Hematopoietic multipotent progenitor cell treated with erythropoietin and hydrocortisone succinate and interleukin-3 and kit ligand, for 4 days (in vitro differentiated cells): Measurements from ENCODE around the gene RPL18A.

Source experiments
- DNase-seq: peaks from one replicate; pipeline ENCODE4 v3.0.0-alpha.2; 2015

Gene RPL18A

DNA sequence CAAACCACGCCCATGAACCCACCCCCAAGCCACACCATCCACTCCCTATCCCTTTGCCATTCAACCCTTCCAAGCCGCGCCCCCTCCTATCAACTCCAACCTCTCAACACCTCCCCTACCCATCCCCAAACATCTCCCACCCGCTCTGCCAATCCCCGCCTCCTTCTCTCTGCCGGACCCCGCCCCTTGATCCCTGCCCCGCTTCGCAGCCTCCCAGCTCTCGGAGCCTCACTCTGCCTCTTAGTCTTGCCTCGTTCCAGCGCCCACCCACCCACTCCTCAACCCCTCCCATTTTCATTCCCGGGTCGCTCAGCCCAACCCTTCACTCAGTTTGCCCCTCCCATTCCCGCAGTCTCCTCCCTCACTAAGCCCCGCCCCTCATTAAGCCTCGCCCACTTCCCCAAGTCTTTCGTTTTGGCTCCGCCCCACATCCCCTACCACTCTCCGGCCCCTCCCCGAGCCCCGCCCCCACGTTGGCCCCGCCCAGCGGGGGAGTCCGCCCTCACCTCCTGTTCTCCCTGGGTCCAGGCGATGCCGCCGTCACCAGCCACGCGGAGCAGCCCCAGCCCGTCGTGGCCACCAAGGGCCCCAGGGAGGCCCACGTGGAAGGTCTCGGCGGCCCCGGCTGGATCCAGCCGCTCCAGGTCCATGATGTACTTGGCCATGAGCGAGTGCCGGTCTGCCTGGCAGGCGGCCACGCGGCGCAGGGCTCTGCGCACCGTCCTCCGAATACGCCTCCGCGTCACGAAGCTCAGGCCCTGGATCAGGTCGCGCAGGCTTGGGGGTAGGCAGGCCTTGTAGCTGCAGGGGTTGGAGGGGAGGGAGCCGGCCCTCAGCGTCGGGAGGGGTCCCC, 17.7 kb upstream of the RPL18A start:
- DNase-seq: peak; percentile 76

DNA sequence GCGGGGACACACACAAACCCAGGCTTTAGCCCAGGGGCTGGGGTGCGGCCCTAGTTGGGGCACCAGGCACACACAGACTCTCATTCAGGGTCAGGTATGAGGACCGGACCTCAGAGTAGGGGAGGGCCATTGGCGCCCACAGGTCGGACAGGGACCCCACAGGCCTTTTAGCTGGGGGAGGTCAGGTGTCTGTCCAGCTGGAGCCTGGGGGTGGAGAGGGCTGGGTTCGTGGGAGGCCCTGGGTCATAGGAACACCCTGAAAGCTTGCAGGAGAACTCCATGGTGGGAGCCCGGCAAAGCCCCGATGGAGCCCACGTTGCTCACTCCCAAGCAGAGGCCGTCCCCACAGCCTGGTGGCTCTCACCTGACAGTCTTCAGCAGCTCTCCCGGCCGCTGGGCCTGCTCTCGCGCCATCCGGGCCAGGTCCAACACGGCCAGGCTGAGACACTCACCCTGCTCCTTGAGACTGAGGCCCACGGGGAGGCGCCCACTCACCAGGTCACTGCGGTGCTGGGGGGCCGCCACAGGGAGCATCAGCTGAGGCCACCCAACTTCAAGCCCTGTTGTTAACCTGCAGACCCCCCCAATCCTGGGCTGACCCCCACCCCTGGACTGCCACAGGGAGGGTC, 16.9 kb upstream of the RPL18A start:
- no peak for DNase-seq

DNA sequence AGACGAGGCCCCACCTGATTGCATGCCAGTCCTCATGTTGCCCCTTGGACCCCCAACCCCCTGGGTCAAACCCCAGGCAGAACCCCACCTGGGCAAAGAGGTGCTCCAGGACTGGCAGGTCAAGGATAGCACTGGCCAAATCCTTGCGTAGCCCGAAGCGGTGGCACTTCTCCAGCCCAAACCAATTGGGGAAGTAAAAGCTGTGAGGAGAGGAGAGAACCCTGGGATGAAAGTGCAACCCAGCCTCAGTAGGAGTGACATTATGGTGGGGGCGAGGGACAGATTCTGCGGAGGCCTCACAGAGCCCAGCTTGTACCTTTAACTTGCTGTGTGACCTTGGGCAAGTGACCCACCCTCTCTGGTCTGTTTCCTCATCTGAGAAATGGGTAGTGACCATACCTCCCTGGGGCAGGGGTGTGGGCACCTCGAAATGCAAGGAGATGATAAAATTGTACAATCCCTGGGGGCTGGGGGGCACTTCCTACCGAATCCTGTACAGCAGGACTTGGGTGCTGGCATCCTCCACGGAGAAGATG, 16.4 kb upstream of the RPL18A start:
- DNase-seq: no peak

DNA sequence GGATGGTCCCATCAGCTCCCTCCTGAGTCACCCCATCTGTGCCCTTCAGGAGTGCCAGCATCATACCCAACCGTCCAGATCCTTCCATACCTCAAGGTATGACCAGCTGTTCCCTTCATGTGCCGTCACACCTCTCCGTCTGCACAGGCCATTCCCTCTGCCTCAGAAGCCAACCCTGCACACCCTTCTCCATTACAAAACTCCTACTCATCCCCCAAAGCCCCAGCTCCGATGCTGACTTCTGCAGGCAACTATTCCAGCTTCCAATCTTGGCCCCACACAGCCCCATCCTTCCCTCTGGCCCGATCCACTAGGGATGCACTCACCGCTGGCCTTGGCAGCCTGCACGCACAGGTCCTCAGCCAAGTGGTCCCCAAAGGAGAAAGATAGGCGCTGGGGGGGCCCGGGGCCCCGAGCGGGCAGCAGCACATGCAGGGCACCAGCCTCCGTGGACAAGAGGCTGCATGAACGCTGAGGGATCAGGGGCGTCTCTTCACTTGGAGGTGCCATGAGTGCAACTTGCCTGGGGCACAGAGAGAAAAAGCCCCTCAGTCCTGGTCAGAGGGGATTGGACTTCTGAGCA, 15.7 kb upstream of the RPL18A start:
- DNase-seq: no peak

DNA sequence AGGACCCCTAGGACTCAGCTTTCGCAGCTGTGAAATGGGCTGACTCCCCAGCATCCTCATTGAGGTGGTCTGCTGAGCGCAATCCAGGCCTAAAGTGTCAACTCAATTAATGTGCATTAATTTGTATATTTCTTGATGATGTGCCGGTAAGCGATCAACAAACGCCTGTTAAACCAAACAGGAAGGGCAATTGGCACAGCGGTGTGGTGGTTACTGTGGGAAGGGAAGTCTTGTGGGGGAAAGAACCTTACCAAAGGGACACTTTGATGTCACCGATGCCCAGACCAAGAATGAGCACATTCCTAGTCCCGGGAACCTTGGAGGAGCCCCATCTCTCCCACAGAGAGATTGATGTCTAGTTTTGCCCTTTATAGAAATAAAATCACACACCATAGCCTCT, 13.6 kb upstream of the RPL18A start:
- peak; percentile 29 for DNase-seq

DNA sequence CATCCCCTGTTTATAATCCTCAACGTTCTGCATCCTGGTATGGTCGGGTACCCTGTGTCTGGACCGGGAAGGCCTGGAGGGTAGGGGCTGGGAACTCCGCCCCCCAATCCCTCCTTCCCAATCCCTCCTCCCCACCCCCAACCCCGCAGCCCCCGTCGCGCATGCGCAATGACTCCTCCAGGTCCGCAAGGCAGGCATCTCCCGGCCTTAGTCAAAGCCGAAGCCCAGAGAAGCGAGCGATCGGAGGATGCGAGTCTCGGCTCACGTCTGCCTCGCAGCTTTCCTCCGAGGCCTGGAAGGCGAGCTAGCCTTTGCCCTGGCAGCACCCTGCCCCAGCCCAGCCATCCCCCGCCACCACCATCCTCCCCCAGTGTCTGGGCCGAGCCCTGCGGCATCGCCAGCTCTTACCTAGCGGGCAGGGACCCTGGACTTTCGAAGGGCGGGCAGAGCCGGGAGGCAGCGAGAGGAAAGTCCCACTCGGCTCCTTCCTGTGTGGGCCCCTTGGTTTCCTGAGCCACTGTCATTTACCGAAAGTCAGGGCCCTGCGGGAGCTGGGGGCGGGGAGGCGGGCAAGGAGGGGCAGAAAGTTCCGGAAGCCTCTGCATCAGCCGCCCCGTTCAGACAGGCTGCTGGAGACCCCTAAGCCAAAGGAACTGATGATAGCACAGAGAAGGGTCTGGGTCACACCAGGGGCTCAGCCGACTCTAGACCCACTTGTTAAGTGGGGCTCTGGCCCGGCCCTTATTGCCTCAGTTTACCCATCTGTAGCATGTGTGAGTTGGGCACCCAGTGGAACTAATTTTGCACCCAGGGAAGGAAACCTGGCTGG, 12.0 kb upstream of the RPL18A start, which contains the start of gene JAK3:
Gene JAK3 (minus strand): TSS at position 445 of the 829 bp plus-strand sequence. CDS start 3,565 bp downstream, outside the sequence.
- peak; percentile 84 for DNase-seq

DNA sequence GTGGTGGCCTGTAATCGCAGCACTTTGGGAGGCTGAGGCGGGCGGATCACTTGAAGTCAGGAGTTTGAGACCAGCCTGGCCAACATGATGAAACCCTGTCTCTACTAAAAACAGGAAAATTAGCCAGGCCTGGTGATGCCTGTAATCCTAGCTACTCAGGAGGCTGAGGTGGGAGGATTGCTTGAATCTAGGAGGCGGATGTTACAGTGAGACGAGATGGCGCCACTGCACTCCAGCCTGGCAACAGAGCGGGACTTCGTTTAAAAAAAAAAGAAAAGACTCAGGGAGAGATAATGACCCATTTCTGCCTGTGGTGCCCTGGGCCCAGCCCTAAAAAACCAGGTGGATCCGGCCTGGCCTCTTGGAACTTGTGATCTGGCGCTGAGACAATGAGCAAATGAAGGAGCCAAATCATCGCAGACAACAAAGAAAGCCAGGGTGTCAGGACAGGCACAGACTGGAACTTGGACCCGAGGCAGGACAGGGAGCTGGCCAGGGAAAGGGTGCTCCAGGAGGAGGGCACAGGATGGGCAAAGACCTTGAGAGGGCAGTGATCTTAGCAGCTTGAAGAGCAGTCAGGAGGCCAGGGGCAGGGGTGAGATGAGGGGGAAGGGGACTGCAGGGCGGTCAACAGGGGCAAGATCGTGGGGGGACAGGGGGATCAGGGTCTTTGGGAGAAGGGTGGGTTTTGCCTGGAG, 11.0 kb upstream of the RPL18A start:
- DNase-seq: peak; percentile 40

DNA sequence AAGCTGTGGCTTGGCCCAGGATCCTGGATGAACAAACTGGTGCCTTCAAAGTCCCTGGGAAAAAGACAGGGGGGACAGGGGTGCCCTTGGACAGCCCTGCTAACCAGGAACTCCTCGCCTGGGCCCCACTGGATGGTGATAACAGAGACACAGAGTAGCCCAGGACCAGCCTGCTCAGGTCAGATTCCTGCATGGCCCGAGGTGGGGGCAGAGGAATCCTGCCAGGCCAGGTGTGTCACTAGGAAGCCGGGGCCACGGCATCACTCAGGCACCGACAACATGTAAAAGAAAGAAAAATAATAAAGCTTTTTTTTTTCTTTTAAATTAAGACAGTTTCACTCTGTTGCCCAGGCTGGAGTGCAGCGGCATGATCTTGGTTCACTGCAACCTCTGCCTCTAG, 5.6 kb upstream of the RPL18A start:
- DNase-seq: no peak

DNA sequence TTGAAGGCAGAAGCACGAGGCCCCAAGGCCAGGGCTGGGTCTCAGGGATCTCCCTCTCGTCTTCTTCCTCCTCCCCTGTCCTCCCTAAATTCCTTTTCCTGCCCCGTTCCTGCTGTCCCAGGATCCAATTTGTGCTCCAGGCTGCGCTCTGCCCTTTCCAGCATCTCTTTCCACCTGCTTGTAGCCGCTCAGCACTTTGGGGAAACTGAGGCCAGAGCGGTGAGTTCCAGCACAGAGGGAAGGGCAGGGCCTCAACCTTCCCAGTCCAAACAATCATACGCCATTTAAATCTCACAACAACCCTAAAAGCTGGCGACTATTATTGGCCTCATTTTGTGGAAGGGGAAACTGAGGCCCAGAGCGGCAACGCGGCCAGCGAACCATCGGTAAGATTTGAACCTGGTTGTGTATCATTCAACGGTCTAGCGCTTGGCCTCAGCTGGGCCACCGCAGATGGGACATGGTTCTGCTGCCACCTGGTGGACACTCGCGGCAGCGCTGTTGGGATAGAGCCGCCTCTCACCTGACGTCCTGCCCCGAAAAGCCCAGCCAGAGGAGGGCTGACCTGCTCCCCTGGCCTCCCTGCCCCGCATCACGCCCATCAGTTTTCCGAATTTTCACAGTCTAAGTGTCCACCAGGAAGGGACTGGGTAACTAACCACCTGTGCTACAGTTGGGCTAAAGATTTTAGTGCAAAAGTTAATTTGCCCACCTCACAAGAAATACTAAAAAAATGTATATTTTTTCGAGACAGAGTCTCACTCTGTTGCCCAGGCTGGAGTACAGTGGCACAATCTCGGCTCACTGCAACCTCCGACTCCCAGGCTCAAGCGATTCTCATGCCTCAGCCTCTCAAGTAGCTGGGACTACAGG, 4.2 kb upstream of the RPL18A start:
- peak; percentile 89 for DNase-seq

DNA sequence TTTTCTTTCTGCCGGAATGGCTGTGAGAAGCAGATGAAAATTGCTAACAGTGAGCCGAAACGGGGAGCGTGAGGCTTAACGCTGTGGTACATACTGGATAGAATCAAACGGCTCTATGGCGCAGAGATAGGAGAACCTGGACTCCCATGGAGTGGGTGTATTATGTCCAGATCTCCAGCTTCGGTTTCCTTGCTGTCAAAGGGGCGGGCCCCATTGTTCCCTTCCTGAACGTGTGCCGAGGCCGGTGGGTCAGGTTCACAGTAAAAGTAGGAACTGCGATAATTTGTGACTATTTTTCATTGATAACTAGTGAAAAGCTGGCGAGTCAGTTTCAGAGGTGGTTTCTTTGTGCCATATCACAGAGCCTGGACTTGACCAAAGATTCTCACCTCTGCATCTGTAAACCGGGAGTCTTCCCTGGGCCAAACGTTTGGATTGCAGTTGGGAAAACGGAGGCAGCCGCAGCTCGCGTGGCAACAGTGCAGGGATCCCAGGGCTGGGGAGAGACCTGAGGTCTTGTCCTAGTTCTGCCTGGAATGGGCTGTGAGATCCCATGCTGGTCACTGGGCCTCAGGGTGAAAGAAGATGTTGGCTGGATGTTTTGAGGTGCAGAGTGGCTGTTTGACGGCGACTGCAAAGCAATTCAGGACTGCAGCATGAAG, 752 bp downstream of the RPL18A start:
- DNase-seq: peak; percentile 34

DNA sequence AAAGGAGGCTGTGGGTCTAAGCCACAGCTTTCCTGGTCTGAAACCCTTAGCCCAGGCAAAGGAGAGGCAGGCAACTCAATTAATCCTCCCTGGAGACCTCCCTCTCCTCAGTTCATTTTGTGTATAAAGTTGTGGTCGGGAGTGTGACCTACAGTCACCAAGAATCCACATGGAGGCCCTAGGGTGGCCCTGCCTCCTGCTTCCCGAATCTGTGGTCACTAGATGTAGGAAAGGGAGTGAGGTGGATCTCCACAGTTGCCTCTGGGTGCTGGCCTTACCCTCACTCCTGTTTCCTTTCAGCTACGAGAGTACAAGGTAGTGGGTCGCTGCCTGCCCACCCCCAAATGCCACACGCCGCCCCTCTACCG, 1.3 kb downstream of the RPL18A start:
- DNase-seq: peak; percentile 7

DNA sequence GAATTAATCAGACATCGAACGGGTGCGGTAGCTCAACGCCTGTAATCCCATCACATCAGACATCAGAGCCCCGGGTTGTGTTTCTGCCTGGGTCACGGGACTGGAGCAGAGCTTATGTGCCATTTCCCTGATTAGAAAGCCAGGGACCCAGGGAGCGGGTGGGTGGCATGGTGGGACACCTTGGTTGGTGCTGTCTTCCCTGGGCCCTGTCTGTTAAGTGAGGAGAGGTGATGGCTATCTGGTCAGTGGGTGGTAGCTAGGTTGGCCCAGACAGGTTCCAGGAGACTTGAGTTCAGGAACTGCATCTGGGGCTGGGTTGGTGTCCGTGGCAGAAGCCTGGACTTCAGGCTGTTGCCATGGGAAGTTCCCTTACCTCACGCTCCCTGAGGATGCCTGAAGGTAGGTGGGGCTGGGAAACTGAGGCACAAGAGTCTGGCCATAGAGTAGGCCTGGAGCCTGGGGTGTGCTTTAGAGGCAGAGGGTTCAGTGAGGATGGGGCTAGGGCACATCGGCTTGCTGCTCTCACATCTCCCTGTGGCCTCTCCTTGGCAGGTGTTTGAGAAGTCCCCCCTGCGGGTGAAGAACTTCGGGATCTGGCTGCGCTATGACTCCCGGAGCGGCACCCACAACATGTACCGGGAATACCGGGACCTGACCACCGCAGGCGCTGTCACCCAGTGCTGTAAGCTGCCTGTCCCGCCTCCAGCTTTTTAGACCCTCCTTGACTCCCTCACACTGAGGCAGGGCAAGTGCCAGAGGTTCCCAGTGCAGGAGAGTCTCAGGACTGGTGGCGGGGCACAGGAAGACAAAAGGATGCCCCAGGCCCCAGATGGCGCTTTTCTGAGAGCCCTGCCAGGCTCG, 2.1 kb downstream of the RPL18A start:
- peak; percentile 22 for DNase-seq

DNA sequence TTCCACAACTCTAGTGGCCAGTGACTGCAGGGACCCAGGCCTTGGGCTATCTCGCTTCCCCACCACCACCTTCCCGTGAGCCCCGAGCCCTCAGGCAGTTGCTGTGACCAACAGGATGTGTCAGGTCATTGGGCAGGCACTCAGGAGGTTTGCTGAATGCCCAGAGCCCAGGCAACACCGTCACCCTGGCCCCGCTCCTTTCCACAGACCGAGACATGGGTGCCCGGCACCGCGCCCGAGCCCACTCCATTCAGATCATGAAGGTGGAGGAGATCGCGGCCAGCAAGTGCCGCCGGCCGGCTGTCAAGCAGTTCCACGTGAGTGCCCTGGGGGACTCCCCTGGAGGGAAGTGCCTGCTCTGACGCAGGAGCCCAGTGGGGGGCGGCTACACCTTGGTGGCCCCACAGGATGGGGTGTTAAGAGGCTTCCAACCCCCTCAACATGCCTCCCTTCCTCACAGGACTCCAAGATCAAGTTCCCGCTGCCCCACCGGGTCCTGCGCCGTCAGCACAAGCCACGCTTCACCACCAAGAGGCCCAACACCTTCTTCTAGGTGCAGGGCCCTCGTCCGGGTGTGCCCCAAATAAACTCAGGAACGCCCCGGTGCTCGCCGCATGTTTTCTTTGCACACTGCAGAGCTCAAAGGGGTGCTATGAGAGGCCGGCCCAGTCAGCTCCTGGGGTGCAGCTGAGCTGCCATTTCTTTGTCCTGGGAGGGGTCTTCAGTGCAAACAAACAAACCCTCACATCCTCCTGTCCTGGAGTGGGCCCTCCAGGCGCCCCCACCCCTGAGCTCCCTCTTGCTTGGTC, 3.2 kb downstream of the RPL18A start:
- peak; percentile 15 for DNase-seq

DNA sequence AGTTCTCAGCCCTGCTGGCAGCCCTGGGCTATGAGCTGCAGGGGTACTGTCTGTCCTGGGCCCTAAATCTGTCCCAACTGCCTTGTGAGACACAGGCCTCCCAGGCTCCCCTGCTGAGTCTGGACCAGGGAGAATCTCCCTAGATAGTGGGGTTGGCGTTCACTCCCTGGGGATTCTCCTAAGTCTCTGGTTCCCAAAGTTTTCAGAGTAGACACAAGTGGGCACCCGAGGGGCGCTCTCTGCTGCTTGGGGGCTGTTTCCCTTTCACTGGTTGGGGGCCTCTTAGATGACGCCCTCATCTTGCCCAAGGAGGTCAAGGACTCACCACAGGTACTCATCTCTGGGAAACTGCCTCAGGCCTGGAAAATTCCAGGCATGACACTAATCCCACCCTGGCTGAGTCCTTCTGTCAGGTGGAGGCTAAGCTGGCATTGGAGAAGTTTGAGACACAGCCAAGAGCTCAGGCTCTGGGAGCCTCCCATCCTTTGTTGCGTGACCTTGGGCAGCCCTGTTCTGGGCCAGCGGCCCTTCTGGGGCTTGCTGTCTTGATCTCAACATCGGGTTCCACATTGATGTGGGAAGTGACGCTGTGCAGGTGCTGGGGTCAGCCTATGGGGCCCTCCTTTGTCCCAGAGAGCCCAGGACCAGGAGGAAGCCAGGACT, 3.9 kb downstream of the RPL18A start:
- peak; percentile 18 for DNase-seq

DNA sequence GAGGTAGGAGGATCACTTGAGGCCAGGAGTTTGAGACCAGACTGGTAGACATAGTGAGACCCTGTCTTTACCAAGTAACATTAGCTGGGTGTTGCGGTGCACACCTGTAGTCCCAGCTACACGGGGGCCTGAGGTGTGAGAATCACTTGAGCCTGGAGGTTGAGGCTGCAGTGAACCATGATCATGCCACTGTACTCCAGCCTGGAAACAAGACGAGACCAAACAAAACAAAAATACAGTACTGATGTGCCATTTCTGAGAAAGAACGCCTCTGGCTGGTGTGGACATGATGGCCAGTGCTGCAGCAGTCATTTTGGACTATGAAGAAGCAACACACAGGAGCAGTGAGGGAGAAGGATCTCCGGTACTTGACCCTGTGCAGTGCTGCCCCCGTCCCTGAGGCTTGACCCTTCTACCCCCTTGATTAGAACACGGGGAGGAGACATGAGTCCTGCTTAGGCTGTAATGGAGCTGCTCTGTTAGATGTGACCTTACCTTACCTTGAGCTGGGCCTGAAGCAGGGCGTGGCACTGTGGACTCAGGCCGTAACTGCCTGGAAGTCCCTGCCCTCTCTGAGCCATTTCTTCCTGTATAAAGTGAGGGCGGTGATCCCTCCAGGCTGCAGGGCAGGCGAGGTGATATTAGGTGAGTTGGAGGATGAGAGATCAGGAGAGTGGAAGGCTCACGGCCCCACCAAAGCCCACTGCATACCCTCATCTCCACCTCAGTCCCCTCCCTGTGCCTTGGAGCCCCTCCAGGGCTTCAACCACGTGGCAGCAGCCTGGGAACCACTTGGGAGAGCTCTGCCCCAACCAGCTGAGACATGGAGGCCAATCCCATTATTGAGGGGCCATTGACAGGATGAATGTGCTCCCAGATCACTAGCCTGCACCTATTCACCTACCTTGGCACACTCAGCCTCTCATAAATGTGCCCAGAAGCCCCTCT, 5.9 kb downstream of the RPL18A start:
- peak; percentile 63 for DNase-seq

DNA sequence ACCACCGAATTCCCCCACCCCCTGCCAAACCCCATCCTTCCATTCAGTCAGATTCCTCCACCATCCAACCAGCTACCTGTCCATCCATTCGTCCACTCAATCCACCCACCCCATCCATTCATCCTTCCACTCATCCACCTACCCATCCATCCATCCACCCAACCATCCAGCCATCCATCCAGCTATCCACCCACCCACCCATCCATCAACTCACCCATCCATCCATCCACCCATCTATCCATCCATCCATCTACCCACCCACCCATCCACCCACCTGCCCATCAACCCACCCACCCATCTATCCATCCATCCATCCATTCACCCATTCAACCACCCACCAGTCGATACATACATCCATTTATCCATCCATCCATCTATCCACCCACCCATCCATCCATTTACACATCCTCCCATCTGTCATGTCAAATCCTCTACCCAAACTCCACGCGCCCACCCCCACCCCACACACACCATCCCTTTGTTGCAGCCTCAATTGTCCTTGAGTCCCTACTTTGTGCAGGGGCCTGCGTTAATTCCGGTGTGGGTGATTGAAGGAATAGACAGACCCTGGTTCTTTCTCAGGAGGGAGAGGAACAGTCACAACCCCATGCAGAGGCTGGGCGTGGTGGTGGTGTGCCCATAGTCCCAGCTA, 6.7 kb downstream of the RPL18A start:
- peak; percentile 8 for DNase-seq
